ENCODE measurements around the gene SCEL. TPM values are rescaled to one million over a fixed set of nuclear protein-coding genes. Genes with fewer than 3 reads are reported as not detected.
A peak's percentile ranks its signal among the peaks of the same experiment; 100 is the strongest.

SCEL gene
- total and polyA plus RNA-seq, 2 experiments from 2014 or later = not detected

DNA sequence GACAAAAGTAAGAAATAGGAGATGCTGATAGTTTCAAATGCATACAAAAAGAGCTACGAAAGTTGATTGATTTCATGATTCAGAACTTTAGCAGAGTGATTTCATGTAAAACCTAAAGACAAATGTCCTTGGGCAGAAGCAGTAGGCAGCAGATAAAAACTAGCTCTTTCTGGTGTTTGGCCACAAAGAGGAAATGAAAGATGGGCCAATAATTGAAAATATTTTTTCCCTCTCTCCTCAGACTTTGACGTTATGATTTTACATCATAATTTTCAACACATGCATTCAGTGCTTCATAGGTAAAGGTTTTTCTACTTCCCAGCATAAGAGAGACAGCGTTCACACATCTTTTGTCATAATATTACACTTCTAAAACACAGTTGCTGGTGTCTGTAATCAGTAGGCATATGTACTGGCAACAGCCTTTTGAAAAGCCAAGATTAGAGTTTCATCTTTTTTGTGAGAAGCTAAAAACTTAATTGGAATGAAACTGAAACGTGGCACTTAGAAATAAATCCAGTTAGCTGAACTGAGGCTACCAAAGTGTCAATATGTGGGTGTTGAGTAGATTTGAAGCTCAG is 9.3 kb downstream of the SCEL start:
- Histone ChIP-seq H3K36me3 (ENCODE audit: insufficient read depth) (no peaks in the 10 kb centered on the region), H3K4me2 (no peak overlapping the region), H3K4me3 (no peak overlapping the region), H3K79me2 (replicated peaks; ENCODE audit: insufficient read depth) (no peaks in the 10 kb centered on the region), H3K27me3 (ENCODE audit: insufficient read depth) (no peaks in the 10 kb centered on the region), H4K20me1 (replicated peaks; ENCODE audit: insufficient read depth) (no peaks in the 10 kb centered on the region), H3K4me1 (ENCODE audit: insufficient read depth) (no peaks in the 10 kb centered on the region), H3K27ac (ENCODE audit: low read depth) (no peak overlapping the region), H3F3A (replicated peaks; ENCODE audit: low read depth) (no peaks in the 10 kb centered on the region), H2AFZ (0 out of 2 replicates have a peak overlapping the region, but pooled peaks have one; percentile 14), H3K9me2 (ENCODE audit: insufficient read depth) (peaks cover 5% of the 10 kb centered on the region; the same call in 1 of the 2 replicates)
- Mint-ChIP-seq H3K4me3 (no peak overlapping the region), H3K9me3 (no peaks in the 10 kb centered on the region), H3K27me3 (ENCODE audit: insufficient read depth, low read depth, poor library complexity) (no peaks in the 10 kb centered on the region), H3K36me3 (ENCODE audit: low read depth) (no peaks in the 10 kb centered on the region), H3K4me1 (peaks cover 5% of the 10 kb centered on the region), H3K27ac (0 out of 2 replicates have a peak overlapping the region, but pooled peaks have one; percentile 0)
- TF ChIP-seq, protein P1, sequence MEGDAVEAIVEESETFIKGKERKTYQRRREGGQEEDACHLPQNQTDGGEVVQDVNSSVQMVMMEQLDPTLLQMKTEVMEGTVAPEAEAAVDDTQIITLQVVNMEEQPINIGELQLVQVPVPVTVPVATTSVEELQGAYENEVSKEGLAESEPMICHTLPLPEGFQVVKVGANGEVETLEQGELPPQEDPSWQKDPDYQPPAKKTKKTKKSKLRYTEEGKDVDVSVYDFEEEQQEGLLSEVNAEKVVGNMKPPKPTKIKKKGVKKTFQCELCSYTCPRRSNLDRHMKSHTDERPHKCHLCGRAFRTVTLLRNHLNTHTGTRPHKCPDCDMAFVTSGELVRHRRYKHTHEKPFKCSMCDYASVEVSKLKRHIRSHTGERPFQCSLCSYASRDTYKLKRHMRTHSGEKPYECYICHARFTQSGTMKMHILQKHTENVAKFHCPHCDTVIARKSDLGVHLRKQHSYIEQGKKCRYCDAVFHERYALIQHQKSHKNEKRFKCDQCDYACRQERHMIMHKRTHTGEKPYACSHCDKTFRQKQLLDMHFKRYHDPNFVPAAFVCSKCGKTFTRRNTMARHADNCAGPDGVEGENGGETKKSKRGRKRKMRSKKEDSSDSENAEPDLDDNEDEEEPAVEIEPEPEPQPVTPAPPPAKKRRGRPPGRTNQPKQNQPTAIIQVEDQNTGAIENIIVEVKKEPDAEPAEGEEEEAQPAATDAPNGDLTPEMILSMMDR (conservative IDR thresholded peaks at IDR 0.05; ENCODE audit: low read depth in 2 of 2) = no peak
- TF ChIP-seq, protein P2, sequence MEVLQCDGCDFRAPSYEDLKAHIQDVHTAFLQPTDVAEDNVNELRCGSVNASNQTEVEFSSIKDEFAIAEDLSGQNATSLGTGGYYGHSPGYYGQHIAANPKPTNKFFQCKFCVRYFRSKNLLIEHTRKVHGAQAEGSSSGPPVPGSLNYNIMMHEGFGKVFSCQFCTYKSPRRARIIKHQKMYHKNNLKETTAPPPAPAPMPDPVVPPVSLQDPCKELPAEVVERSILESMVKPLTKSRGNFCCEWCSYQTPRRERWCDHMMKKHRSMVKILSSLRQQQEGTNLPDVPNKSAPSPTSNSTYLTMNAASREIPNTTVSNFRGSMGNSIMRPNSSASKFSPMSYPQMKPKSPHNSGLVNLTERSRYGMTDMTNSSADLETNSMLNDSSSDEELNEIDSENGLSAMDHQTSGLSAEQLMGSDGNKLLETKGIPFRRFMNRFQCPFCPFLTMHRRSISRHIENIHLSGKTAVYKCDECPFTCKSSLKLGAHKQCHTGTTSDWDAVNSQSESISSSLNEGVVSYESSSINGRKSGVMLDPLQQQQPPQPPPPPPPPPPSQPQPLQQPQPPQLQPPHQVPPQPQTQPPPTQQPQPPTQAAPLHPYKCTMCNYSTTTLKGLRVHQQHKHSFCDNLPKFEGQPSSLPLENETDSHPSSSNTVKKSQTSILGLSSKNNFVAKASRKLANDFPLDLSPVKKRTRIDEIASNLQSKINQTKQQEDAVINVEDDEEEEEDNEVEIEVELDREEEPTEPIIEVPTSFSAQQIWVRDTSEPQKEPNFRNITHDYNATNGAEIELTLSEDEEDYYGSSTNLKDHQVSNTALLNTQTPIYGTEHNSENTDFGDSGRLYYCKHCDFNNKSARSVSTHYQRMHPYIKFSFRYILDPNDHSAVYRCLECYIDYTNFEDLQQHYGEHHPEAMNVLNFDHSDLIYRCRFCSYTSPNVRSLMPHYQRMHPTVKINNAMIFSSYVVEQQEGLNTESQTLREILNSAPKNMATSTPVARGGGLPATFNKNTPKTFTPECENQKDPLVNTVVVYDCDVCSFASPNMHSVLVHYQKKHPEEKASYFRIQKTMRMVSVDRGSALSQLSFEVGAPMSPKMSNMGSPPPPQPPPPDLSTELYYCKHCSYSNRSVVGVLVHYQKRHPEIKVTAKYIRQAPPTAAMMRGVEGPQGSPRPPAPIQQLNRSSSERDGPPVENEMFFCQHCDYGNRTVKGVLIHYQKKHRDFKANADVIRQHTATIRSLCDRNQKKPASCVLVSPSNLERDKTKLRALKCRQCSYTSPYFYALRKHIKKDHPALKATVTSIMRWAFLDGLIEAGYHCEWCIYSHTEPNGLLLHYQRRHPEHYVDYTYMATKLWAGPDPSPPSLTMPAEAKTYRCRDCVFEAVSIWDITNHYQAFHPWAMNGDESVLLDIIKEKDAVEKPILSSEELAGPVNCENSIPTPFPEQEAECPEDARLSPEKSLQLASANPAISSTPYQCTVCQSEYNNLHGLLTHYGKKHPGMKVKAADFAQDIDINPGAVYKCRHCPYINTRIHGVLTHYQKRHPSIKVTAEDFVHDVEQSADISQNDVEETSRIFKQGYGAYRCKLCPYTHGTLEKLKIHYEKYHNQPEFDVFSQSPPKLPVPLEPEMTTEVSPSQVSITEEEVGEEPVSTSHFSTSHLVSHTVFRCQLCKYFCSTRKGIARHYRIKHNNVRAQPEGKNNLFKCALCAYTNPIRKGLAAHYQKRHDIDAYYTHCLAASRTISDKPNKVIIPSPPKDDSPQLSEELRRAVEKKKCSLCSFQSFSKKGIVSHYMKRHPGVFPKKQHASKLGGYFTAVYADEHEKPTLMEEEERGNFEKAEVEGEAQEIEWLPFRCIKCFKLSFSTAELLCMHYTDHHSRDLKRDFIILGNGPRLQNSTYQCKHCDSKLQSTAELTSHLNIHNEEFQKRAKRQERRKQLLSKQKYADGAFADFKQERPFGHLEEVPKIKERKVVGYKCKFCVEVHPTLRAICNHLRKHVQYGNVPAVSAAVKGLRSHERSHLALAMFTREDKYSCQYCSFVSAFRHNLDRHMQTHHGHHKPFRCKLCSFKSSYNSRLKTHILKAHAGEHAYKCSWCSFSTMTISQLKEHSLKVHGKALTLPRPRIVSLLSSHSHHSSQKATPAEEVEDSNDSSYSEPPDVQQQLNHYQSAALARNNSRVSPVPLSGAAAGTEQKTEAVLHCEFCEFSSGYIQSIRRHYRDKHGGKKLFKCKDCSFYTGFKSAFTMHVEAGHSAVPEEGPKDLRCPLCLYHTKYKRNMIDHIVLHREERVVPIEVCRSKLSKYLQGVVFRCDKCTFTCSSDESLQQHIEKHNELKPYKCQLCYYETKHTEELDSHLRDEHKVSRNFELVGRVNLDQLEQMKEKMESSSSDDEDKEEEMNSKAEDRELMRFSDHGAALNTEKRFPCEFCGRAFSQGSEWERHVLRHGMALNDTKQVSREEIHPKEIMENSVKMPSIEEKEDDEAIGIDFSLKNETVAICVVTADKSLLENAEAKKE (CRISPR knock-in tag; IDR thresholded peaks at IDR 0.05) = no peak
- TF ChIP-seq EZH2phosphoT487 (IDR thresholded peaks at IDR 0.05; ENCODE audit: unreplicated experiment) = no peak
- TF ChIP-seq CREB1 (CRISPR knock-in tag; IDR thresholded peaks at IDR 0.05; ENCODE audit: low read depth) = no peak
- no peak for TF ChIP-seq STAT1 (IDR thresholded peaks at IDR 0.05; ENCODE audit: unreplicated experiment)
- no peak for TF ChIP-seq NANOG (IDR thresholded peaks at IDR 0.05; ENCODE audit: borderline replicate concordance)
- no peak for TF ChIP-seq POLR2AphosphoS5 (IDR thresholded peaks at IDR 0.05; ENCODE audit: low read depth)
- TF ChIP-seq, protein P3, sequence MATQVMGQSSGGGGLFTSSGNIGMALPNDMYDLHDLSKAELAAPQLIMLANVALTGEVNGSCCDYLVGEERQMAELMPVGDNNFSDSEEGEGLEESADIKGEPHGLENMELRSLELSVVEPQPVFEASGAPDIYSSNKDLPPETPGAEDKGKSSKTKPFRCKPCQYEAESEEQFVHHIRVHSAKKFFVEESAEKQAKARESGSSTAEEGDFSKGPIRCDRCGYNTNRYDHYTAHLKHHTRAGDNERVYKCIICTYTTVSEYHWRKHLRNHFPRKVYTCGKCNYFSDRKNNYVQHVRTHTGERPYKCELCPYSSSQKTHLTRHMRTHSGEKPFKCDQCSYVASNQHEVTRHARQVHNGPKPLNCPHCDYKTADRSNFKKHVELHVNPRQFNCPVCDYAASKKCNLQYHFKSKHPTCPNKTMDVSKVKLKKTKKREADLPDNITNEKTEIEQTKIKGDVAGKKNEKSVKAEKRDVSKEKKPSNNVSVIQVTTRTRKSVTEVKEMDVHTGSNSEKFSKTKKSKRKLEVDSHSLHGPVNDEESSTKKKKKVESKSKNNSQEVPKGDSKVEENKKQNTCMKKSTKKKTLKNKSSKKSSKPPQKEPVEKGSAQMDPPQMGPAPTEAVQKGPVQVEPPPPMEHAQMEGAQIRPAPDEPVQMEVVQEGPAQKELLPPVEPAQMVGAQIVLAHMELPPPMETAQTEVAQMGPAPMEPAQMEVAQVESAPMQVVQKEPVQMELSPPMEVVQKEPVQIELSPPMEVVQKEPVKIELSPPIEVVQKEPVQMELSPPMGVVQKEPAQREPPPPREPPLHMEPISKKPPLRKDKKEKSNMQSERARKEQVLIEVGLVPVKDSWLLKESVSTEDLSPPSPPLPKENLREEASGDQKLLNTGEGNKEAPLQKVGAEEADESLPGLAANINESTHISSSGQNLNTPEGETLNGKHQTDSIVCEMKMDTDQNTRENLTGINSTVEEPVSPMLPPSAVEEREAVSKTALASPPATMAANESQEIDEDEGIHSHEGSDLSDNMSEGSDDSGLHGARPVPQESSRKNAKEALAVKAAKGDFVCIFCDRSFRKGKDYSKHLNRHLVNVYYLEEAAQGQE (IDR thresholded peaks at IDR 0.05; ENCODE audit: unreplicated experiment) = no peak
- no peak for TF ChIP-seq ZNF114 (CRISPR knock-in tag; IDR thresholded peaks at IDR 0.05)
- TF ChIP-seq, protein P4, sequence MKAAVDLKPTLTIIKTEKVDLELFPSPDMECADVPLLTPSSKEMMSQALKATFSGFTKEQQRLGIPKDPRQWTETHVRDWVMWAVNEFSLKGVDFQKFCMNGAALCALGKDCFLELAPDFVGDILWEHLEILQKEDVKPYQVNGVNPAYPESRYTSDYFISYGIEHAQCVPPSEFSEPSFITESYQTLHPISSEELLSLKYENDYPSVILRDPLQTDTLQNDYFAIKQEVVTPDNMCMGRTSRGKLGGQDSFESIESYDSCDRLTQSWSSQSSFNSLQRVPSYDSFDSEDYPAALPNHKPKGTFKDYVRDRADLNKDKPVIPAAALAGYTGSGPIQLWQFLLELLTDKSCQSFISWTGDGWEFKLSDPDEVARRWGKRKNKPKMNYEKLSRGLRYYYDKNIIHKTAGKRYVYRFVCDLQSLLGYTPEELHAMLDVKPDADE (IDR thresholded peaks at IDR 0.05) = no peak
- TF ChIP-seq ZNF331 (CRISPR knock-in tag; IDR thresholded peaks at IDR 0.05; ENCODE audit: low read depth) = no peak
- TF ChIP-seq EZH2 (IDR thresholded peaks at IDR 0.05; ENCODE audit: low read depth, unreplicated experiment) = no peak
- TF ChIP-seq JUNB (IDR thresholded peaks at IDR 0.05; ENCODE audit: unreplicated experiment) = no peak
- ATAC-seq = no peak
- DNase-seq (ENCODE audit: low spot score) = no peak
